Islet of Langerhans (tissue), 1 donor: ENCODE results near the gene P2RX2.

Experiments used
- FAIRE-seq: peaks from one replicate; lab custom pipeline; 2011; peaks lifted over from hg19 to GRCh38; lab: Jason Lieb, UNC

Gene P2RX2

DNA sequence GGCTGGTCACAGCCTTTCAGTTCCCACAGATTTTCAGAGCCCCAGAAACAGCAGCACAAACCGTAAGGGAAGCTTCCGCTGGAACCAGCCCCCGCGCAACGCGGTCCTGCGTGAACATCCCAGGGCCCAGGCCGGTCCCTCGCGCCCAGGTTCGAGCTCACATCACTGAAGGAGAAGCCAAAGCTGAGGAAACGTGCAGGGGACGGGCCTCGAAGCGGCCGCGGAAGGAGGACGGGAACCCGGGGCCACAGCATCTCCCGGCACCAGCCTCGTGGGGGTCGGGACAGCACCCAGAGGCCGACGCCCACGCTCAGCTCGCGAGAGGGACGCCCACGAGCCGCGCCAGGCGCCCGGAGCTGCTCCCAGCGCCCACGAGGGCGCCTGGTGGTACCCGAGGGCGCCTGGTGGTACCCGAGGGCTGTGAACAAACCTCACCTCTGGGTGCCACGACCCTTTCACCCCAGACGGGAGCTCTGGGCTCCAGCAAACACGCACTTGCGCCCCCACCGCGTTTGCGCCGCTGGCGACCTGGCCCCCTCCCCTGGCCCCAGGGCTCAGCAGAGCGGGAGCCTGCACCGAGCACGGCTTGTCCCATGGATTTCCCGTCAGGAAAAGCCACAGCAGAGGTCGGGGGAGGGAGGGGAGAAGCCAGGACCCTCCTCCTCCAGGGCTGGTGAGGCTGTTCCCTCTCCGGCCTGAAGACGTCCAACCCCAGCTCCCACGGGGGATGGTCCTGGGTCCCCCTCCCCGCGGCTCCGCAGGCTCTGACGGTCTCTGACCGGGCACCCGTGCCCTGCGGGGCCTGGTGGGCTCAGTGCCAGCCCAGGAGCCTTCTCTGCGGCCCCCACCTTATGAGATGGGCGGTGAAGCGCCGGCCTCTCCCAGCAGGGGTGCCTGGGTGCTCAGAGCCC lies 15.1 kb upstream of the P2RX2 start:
- FAIRE-seq, result no peak

GRCh38 chr12:132604151-132604618 lies 14.4 kb upstream of the P2RX2 start:
- no peak for FAIRE-seq

- FAIRE-seq, result no peak
These were observed 13.7 kb upstream of the P2RX2 start for GRCh38 chr12:132604668-132605441.

GRCh38 chr12:132605892-132606291 lies 12.7 kb upstream of the P2RX2 start:
- FAIRE-seq, result no peak

- FAIRE-seq, result no peak
These were observed 12.1 kb upstream of the P2RX2 start for GRCh38 chr12:132606466-132606865.

- FAIRE-seq, result no peak
These were observed 11.6 kb upstream of the P2RX2 start for GRCh38 chr12:132606927-132607326.

DNA sequence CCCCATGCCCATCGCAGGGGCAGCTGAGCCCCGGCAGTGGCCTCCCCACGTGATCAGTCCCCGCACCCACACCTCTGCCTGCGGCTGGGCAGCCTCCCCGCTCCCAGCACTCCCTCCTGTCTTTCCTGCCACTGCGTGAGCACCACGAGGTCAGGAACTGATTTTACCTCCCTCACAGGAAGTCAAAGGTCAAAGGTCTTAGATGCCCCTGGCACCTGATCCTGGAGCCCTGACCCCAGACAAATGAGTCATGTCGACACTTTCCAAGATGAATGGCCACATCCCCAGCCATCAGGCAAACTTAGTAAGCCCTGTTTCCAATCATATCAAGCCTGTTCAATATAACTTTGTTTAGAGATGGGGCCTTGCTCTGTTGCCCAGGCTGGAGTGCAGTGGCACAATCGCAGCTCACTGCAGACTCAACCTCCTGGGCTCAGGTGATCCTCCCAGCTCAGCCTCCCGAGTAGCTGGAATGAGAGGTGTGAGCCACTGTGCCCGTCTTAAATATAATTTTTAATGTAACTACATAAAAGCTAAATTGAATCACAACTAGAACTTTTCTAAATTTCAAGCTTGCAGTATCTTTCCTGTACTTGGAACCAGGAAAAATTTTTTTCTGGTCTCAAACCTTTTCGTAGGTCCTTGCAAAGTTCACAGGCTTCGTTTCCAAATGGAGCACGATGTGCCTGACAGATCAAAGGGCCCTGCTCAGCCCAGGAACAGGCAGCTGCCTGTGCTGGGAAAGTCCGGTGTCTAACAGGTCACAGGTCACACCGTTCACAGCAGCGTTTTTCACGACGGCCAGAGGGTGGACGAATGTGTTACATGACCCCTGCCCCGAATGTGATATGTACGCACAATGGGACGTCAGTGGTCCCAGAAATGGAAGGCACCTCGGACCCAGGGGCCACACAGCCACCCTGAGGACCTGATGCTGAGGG lies 10.1 kb upstream of the P2RX2 start:
- no peak for FAIRE-seq

DNA sequence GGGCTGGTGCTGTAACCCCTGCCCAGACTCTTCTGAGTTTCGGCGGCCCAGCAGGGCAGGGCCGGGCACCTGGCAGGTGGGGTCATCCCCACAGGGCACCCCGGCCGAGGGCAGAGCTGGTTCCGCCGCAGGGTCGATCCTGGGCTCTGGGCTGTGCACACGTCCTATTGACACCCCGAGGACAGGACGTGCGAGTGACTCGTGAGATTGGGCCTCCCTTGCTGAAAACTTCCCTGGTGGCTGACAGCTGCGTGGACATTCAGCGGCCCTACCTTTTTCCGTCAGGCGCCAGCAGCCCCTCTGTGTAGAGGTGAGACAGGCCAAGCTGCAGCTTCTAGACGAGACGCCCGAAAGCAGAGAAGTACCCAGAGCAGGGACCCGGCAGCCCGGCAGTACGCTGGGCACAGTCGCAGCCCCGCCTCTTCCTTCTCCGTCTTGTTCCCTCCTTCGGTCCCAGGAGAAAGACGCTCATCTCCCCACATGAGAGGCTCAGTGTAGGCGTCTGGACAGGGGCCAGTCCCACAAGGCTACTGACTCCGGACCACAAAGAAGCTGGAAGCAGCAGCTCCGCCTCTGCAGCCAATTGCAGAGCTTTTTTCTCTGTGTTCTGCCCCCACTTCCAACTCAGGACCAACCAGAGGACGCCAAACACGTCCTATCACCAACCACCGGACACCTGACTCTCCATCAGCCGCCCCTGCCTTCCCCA lies 8.4 kb upstream of the P2RX2 start, which contains the start of gene LRCOL1:
Gene LRCOL1 (minus strand): TSS at position 532 of the 709 bp plus-strand sequence. CDS start 4,331 bp downstream, outside the sequence.
- FAIRE-seq, result no peak

DNA sequence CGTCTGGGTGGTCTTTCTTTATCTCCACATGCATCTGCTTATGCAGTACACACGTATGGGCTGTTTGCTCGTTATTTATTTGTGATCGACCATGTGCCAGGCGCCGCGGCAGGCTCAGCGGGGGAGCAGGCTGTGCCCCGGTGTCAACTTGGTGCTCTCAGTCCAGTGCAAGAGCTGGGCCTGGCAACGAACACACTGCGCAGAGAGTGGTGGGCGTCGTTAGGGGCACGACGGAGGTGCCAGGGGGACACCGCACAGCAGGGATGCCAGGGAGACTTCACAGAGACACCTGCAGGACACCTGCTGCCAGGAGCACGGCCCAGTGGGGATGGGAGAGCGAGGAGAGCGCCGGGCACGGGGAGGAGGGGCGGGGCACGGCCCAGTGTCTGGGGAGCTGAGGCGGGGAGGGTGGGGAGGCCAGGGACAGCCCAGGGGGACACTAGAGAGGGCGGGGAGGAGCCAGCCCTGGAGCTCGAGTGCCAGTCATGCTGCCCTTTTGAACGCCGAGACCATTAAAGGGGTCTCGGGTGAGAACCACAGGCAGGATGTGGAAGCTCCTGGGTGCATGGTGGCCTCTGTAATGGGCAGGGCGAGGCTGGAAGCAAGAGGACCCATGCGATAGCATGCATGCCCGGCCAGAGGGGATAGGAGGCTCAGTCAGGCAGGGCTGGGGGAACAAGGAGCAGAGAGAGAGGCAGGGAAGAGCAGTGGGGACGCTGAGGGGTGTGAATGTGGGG lies 7.5 kb upstream of the P2RX2 start:
- FAIRE-seq, result no peak

- no peak for FAIRE-seq
These were observed 7.0 kb upstream of the P2RX2 start for GRCh38 chr12:132611620-132612019.

DNA sequence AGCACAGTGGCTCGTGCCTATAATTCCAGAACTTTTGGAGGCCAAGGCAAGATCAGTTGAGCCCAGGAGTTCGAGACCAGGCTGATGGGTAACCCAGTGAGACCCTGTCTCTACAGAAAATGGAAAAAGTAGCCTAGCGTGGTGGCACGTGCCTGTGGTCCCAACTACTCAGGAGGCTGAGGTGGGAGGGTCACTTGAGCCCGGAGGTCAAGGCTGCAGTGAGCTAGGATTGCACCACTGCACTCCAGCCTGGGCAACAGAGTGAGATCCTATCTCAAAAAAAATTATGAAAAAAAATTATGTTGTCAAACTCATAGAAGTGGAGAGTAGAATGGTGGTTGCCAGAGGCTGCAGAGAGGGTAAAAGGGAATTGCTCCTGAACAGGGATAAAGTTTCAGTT lies 4.5 kb upstream of the P2RX2 start:
- FAIRE-seq, result no peak

- FAIRE-seq, result no peak
These were observed 3.6 kb upstream of the P2RX2 start for GRCh38 chr12:132614861-132615578.

GRCh38 chr12:132615579-132616038 lies 3.0 kb upstream of the P2RX2 start:
- no peak for FAIRE-seq

GRCh38 chr12:132617135-132617701 lies 1.4 kb upstream of the P2RX2 start:
- peak; percentile 92 for FAIRE-seq

GRCh38 chr12:132617822-132618682 lies 524 bp upstream of the P2RX2 start:
- no peak for FAIRE-seq

- FAIRE-seq, result no peak
These were observed 452 bp downstream of the P2RX2 start for GRCh38 chr12:132619071-132619385.

- no peak for FAIRE-seq
These were observed 973 bp downstream of the P2RX2 start for GRCh38 chr12:132619386-132620112.
